C4-2B (cell line): ENCODE results near the gene HOXA7.

Source experiments
- ZFX ChIP-seq: fragments of 450-650 bp; IDR thresholded peaks from 2 replicates; pipeline ENCODE4 v1.6.1; 2017
- TF ChIP-seq, protein P1 (sequence below): fragments of 450-650 bp; conservative IDR thresholded peaks from 2 replicates; pipeline ENCODE4 v1.5.1; 2017; ENCODE audit warnings: mild to moderate bottlenecking

DNA sequence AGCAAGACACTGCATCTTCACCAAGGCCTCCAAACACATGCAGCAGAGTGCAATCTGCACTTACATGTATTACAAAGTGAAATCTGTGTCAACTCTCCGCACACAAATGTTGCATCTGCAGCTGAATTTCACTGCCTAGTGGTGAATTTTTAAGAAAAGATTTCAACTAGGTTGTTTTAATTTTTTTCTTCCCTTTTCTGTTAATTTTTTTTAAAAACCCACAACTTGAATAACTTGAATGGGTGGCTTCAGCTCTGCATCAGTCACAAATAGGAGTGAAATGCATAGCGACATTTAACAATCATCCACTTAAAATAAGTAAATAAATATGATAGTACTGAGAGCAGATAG, 37.5 kb upstream of the HOXA7 start:
- TF ChIP-seq, protein P1, sequence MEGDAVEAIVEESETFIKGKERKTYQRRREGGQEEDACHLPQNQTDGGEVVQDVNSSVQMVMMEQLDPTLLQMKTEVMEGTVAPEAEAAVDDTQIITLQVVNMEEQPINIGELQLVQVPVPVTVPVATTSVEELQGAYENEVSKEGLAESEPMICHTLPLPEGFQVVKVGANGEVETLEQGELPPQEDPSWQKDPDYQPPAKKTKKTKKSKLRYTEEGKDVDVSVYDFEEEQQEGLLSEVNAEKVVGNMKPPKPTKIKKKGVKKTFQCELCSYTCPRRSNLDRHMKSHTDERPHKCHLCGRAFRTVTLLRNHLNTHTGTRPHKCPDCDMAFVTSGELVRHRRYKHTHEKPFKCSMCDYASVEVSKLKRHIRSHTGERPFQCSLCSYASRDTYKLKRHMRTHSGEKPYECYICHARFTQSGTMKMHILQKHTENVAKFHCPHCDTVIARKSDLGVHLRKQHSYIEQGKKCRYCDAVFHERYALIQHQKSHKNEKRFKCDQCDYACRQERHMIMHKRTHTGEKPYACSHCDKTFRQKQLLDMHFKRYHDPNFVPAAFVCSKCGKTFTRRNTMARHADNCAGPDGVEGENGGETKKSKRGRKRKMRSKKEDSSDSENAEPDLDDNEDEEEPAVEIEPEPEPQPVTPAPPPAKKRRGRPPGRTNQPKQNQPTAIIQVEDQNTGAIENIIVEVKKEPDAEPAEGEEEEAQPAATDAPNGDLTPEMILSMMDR: no peak
- no peak for TF ChIP-seq ZFX
